ENCODE data around the gene KIF7.

GRCh38 chr15:89677381-89677780 lies 22.1 kb upstream of the KIF7 start:
- TF ChIP-seq CTCF (IDR thresholded peaks at IDR 0.05) (no peak), POLR2A (IDR thresholded peaks at IDR 0.05) (no peak)
